OCI-LY3 (cell line): ENCODE measurements around the gene NIPBL.

Experiments used
- EZH2phosphoT487 ChIP-seq: fragments of 200-600 bp; shearing (Covaris generic); IDR thresholded peaks from 2 replicates; pipeline ENCODE4 v1.6.1; 2018; ENCODE audit warnings: antibody characterized with exemption, mixed run types, low read depth
- TF ChIP-seq, protein P1 (sequence below): fragments of 200-600, 300-600 bp; sonication (generic); IDR thresholded peaks from 2 replicates; pipeline ENCODE4 v1.5.1; 2014; ENCODE audit warnings: antibody characterized with exemption, low read length, low read depth

DNA sequence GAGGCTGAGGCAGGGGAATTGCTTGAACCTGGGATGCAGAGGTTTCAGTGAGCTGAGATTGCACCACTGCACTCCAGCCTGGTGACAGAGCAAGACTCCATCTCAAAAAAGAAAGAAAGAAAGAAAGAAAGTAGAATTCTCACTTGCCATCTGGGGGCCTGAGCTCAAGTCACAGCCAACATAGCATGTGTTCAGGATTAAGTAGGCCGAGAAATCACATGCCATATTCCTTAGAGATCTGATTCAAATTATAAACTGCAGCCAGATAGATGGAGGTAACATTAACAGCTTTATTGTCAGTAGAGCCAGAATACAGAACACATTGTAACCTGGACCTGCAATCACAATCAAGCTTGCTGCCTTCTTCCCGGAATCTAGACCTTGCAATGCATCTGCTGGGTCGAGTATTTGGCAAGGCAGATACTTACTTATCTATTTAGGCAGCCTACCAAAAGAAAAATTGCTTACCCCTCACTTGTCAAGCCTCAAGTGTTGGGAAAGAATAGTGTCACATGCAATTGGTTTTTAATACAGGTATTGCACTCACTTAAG is 198.9 kb downstream of the NIPBL start:
- TF ChIP-seq, protein P1, sequence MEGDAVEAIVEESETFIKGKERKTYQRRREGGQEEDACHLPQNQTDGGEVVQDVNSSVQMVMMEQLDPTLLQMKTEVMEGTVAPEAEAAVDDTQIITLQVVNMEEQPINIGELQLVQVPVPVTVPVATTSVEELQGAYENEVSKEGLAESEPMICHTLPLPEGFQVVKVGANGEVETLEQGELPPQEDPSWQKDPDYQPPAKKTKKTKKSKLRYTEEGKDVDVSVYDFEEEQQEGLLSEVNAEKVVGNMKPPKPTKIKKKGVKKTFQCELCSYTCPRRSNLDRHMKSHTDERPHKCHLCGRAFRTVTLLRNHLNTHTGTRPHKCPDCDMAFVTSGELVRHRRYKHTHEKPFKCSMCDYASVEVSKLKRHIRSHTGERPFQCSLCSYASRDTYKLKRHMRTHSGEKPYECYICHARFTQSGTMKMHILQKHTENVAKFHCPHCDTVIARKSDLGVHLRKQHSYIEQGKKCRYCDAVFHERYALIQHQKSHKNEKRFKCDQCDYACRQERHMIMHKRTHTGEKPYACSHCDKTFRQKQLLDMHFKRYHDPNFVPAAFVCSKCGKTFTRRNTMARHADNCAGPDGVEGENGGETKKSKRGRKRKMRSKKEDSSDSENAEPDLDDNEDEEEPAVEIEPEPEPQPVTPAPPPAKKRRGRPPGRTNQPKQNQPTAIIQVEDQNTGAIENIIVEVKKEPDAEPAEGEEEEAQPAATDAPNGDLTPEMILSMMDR, result no peak
- TF ChIP-seq EZH2phosphoT487, result no peak
